SK-N-SH (cell line): ENCODE data around the gene WNT6. TPM values are rescaled to one million over a fixed set of nuclear protein-coding genes. Genes with fewer than 3 reads are reported as not detected.

ENCODE experiments used
- CTCF ChIA-PET: fragments of 300-600, 350-600 bp; formaldehyde crosslinking; extraction: SDS; loops from one replicate; lab custom pipeline; 2021; lab: Yijun Ruan, JAX
- POLR2A ChIA-PET: fragments of 350-600 bp; sonication (Branson Sonifier 250); formaldehyde crosslinking; extraction: SDS; loops from one replicate; lab custom pipeline; 2020; ENCODE audit warnings: antibody characterized with exemption, inconsistent platforms; lab: Yijun Ruan, JAX
- DNase-seq: peaks from one replicate; pipeline ENCODE4 v3.0.0; 2012
- H2AFZ ChIP-seq: fragments of 200-600 bp; sonication (generic); 2 replicates; pipeline ENCODE4 v1.8.1; 2016; ENCODE audit warnings: antibody characterized with exemption, mild to moderate bottlenecking, low read depth
- H3F3A ChIP-seq: fragments of 200-600 bp; sonication (generic); replicated peaks from 2 replicates; pipeline ENCODE3; 2016; ENCODE audit warnings: antibody characterized with exemption, mild to moderate bottlenecking; ENCODE audit not compliant: insufficient read depth
- H3K27ac ChIP-seq, 2 experiments: fragments of 200-500 bp in 1 of 2; fragments of 200-600 bp in 1 of 2; sonication (Bioruptor generic) in 1 of 2; sonication (generic), shearing (Covaris generic) in 1 of 2; 2 replicates each; pipeline versions ENCODE4 v1.5.1 to v1.6.1; 2014 to 2016; ENCODE audit warnings: low read depth in 2 of 2, inconsistent platforms in 1 of 2, low read length in 1 of 2, mild to moderate bottlenecking in 1 of 2, mixed read lengths in 1 of 2
- H3K27me3 ChIP-seq: fragments of 200-600 bp; sonication (generic), shearing (Covaris generic); 2 replicates; pipeline ENCODE4 v1.6.1; 2016; ENCODE audit warnings: mixed run types; ENCODE audit not compliant: insufficient read depth
- H3K36me3 ChIP-seq, 2 experiments: fragments of 200-500 bp in 1 of 2; fragments of 200-600 bp in 1 of 2; sonication (Bioruptor generic) in 1 of 2; sonication (generic) in 1 of 2; replicated peaks in 1 of 2; 2 replicates each; pipeline versions ENCODE3 to v1.5.1; 2014 to 2016; ENCODE audit warnings: low read length in 1 of 2, mild to moderate bottlenecking in 1 of 2; ENCODE audit not compliant: insufficient read depth in 2 of 2, control insufficient read depth in 1 of 2
- H3K4me1 ChIP-seq, 2 experiments: fragments of 200-500 bp in 1 of 2; fragments of 200-600 bp in 1 of 2; sonication (Bioruptor generic) in 1 of 2; sonication (generic), shearing (Covaris generic) in 1 of 2; 2 replicates each; pipeline versions ENCODE4 v1.5.1 to v1.6.1; 2014 to 2016; ENCODE audit warnings: low read depth in 1 of 2, low read length in 1 of 2, mixed run types in 1 of 2; ENCODE audit not compliant: insufficient read depth in 2 of 2, control insufficient read depth in 1 of 2
- H3K4me2 ChIP-seq: fragments of 200-600 bp; sonication (generic), shearing (Covaris generic); 2 replicates; pipeline ENCODE4 v1.6.1; 2017; ENCODE audit warnings: mixed run types
- H3K4me3 ChIP-seq, 2 experiments: fragments of 200-500 bp in 1 of 2; fragments of 200-600 bp in 1 of 2; sonication (Bioruptor generic) in 1 of 2; sonication (generic), shearing (Covaris generic) in 1 of 2; 2 replicates each; pipeline versions ENCODE4 v1.5.1 to v1.8.1; 2014 to 2016; ENCODE audit warnings: low read depth in 2 of 2, inconsistent platforms in 1 of 2, low read length in 1 of 2, mild to moderate bottlenecking in 1 of 2, mixed read lengths in 1 of 2, moderate library complexity in 1 of 2
- H3K79me2 ChIP-seq: fragments of 200-600 bp; sonication (generic); 2 replicates; pipeline ENCODE4 v1.8.1; 2017; ENCODE audit warnings: mild to moderate bottlenecking; ENCODE audit not compliant: insufficient read depth
- H3K9ac ChIP-seq: fragments of 200-600 bp; sonication (generic); 2 replicates; pipeline ENCODE4 v1.6.1; 2017; ENCODE audit warnings: mixed run types
- H3K9me2 ChIP-seq: fragments of 200-600 bp; sonication (generic); 2 replicates; pipeline ENCODE4 v1.6.1; 2017; ENCODE audit warnings: mixed run types
- H3K9me3 ChIP-seq: fragments of 200-600 bp; sonication (generic); 2 replicates; pipeline ENCODE4 v1.6.1; 2017; ENCODE audit warnings: mixed run types, mild to moderate bottlenecking, moderate library complexity
- H4K20me1 ChIP-seq: fragments of 200-600 bp; sonication (generic); 2 replicates; pipeline ENCODE4 v1.6.1; 2017; ENCODE audit warnings: mild to moderate bottlenecking, mixed run types; ENCODE audit not compliant: insufficient read depth
- FOSL2 ChIP-seq: IDR thresholded peaks from 2 replicates; pipeline ENCODE4 v1.4.0; 2012; ENCODE audit warnings: low read depth, mild to moderate bottlenecking, moderate library complexity, borderline replicate concordance
- FOXM1 ChIP-seq: IDR thresholded peaks from 2 replicates; pipeline ENCODE4 v1.4.0; 2012; ENCODE audit warnings: low read depth, mild to moderate bottlenecking
- IRF3 ChIP-seq: fragments of 150-350 bp; IDR thresholded peaks from 2 replicates; pipeline ENCODE4 v1.6.1; 2016; ENCODE audit warnings: mild to moderate bottlenecking, low read depth, low read length
- JUND ChIP-seq: IDR thresholded peaks from 2 replicates; pipeline ENCODE4 v1.4.0; 2012
- MEF2A ChIP-seq: IDR thresholded peaks from 2 replicates; pipeline ENCODE4 v1.4.0; 2012; ENCODE audit warnings: low read depth, borderline replicate concordance
- MXI1 ChIP-seq: IDR thresholded peaks from 2 replicates; pipeline ENCODE4 v1.6.1; 2012; ENCODE audit warnings: mild to moderate bottlenecking, low read depth, low read length, improper control_type of control experiment
- RFX5 ChIP-seq: IDR thresholded peaks from 2 replicates; pipeline ENCODE4 v1.6.1; 2012; ENCODE audit warnings: mild to moderate bottlenecking, improper control_type of control experiment, low read length
- SMC3 ChIP-seq: IDR thresholded peaks from 2 replicates; pipeline ENCODE4 v1.6.1; 2012; ENCODE audit warnings: low read depth, low read length, improper control_type of control experiment
- TEAD4 ChIP-seq: IDR thresholded peaks from 2 replicates; pipeline ENCODE4 v1.4.0; 2012; ENCODE audit warnings: mild to moderate bottlenecking, borderline replicate concordance; ENCODE audit not compliant: insufficient read depth
- WGBS: methylation state at CpG from one replicate; pipeline ENCODE4 v1.1.6; 2017; ENCODE audit warnings: low lambda C conversion rate; 5-methylcytosine and 5-hydroxymethylcytosine counted together
- polyA plus RNA-seq, 3 experiments: library from polyadenylated mRNA; depleted of rRNA; stranded (reverse); fragments of >200 nt; gene quantifications; 2 replicates each; pipeline ENCODE4 v1.2.3, GENCODE V29; 2012

WNT6 gene
- polyA plus RNA-seq, 1 of the 3 experiments (the other 2 are of a cell fraction), result 0.08 TPM

GRCh38 chr2:218826791-218827190 lies 32.8 kb upstream of the WNT6 start:
- POLR2A ChIA-PET, result no interaction called here

DNA sequence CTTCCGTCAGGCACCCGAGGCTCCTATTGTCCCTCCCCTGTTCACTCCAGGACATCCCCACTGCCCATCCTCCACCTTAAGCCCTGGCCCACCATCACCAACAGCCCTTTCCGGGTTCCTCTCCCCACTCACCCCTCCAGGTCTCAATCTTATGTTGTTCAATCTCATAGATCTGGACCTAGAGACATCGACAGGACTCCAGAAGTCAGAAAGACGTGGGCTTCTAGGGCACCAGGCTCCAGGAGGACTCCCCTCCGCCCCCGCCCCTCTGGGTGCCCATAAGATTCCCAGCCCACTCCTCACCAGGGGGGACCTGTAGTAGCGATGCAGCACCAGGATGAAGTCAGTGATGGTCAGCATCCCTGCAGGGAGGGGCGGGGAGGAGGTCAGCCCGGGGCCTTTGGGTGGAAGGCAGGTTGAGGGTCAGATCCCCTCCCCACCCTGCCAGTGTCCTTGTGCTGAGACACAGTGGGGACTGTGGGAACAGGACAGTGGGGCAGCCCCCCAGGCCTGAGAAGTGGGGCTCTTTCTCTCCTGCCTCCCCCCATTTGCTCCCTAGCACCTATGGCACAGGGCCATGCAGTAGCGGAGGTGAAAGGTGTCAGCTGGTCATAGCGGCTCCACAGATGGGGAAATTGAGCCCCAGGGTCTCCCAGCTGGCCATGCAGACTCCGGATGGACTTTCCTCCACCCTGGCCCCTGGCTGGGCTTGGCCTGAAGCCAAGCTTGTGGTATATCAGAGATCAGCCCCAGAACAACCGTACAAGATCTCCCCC lies 31.7 kb upstream of the WNT6 start:
- ChIA-PET POLR2A (no interaction called here), CTCF (interaction anchor here (2.1 to 2.7 kb wide), 2 partner anchors 20 to 118 kb away, joined by 6 to 11 read pairs; partner anchors contain the start of gene TTLL4)
- Histone ChIP-seq H3K9me3 (no peaks in the 10 kb centered on the region), H3F3A (no peaks in the 10 kb centered on the region), H3K27me3 (0 out of 2 replicates have a peak, but pooled peaks cover 2% of the 10 kb centered on the region), H3K4me1 (peaks cover 0 to 5% of the 10 kb centered on the region in 2 experiments; a peak in 1 of 4 replicates), H3K4me2 (no peak overlapping the region), H3K36me3 (no peaks in the 10 kb centered on the region), H3K27ac (no peak overlapping the region), H3K9me2 (no peaks in the 10 kb centered on the region), H3K79me2 (no peaks in the 10 kb centered on the region), H4K20me1 (no peaks in the 10 kb centered on the region), H2AFZ (no peak overlapping the region), H3K9ac (no peak overlapping the region), H3K4me3 (no peak overlapping the region)
- 44% methylated on average over 11 of the region's 14 CpGs for WGBS
- DNase-seq, result peak; percentile 53
- TF ChIP-seq TEAD4 (no peak), RFX5 (no peak), IRF3 (no peak), MEF2A (no peak), MXI1 (no peak)

More at GRCh38 chr2:218826791-218827190, 32.8 kb upstream of the WNT6 start:
- Histone ChIP-seq H3K4me1 (peaks cover 0 to 5% of the 10 kb centered on the region in 2 experiments; a peak in 1 of 4 replicates), H3K79me2 (no peaks in the 10 kb centered on the region), H3K9ac (no peak overlapping the region), H3K4me2 (no peak overlapping the region), H2AFZ (no peak overlapping the region), H3K27me3 (0 out of 2 replicates have a peak, but pooled peaks cover 8% of the 10 kb centered on the region), H3K9me2 (no peaks in the 10 kb centered on the region), H3K4me3 (no peak overlapping the region), H3F3A (no peaks in the 10 kb centered on the region), H3K9me3 (no peaks in the 10 kb centered on the region), H4K20me1 (no peaks in the 10 kb centered on the region), H3K36me3 (no peaks in the 10 kb centered on the region), H3K27ac (no peak overlapping the region)
- 85% methylated on average over 10 of the region's 10 CpGs for WGBS
- DNase-seq, result no peak
- TF ChIP-seq JUND (no peak), FOXM1 (no peak), TEAD4 (no peak), SMC3 (no peak), FOSL2 (no peak), IRF3 (no peak)
- CTCF ChIA-PET, result interaction anchor here (0.9 kb wide), 1 partner anchor 292 kb away, joined by 3 read pairs; no protein-coding TSS in a partner anchor
